Fibroblast of the aortic adventitia (primary cell): ENCODE results near the gene FAM78A. TPM values are rescaled to one million over a fixed set of nuclear protein-coding genes. Genes with fewer than 3 reads are reported as not detected.

ENCODE experiments used
- DNase-seq: peaks from one replicate; pipeline ENCODE4 v3.0.0-alpha.2; 2010; ENCODE audit warnings: low read depth
- H3K4me3 ChIP-seq: 2 replicates; pipeline ENCODE4 v1.5.1; 2011; ENCODE audit warnings: low read depth, mild to moderate bottlenecking, control low read depth, low read length, moderate library complexity
- CTCF ChIP-seq: IDR thresholded peaks from 2 replicates; pipeline ENCODE4 v1.5.1; 2011; ENCODE audit warnings: mild to moderate bottlenecking, low read length, control low read depth, inconsistent platforms; ENCODE audit not compliant: insufficient read depth
- total RNA-seq: library from RNA; depleted of rRNA; stranded (reverse); fragments of >200 nt; gene quantifications from 2 replicates; pipeline ENCODE4 v1.2.3, GENCODE V29; 2012; ENCODE audit warnings: low replicate concordance

The FAM78A gene
- total RNA-seq, 1 donor: 0.36 TPM

GRCh38 chr9:131227112-131227958 lies 49.0 kb downstream of the FAM78A start:
- H3K4me3 ChIP-seq: no peak overlapping the region
- DNase-seq: no peak
- no peak for TF ChIP-seq CTCF

GRCh38 chr9:131226226-131226625 lies 50.1 kb downstream of the FAM78A start:
- H3K4me3 ChIP-seq: no peak overlapping the region
- DNase-seq: no peak
- TF ChIP-seq CTCF: no peak

GRCh38 chr9:131222460-131222859 lies 53.9 kb downstream of the FAM78A start:
- DNase-seq: no peak
- TF ChIP-seq CTCF: no peak
- H3K4me3 ChIP-seq: no peak overlapping the region

- H3K4me3 ChIP-seq: no peak overlapping the region
- no peak for DNase-seq
- no peak for TF ChIP-seq CTCF
Measured at GRCh38 chr9:131220485-131220884, 55.8 kb downstream of the FAM78A start.

- DNase-seq: no peak
Measured at GRCh38 chr9:131218370-131218769, 57.9 kb downstream of the FAM78A start.

GRCh38 chr9:131217331-131218031 lies 58.8 kb downstream of the FAM78A start:
- DNase-seq: no peak
- TF ChIP-seq CTCF: no peak
- H3K4me3 ChIP-seq: no peak overlapping the region

More at GRCh38 chr9:131218370-131218769, 57.9 kb downstream of the FAM78A start:
- no peak overlapping the region for H3K4me3 ChIP-seq
- no peak for TF ChIP-seq CTCF
